Chondrocyte (in vitro differentiated cells): Measurements from ENCODE around the gene RIPOR2. TPM values are rescaled to one million over a fixed set of nuclear protein-coding genes. Genes with fewer than 3 reads are reported as not detected.
"Not testable (repeated sequence)": the region's sequence is repeated elsewhere in the genome, so short reads cannot be mapped to it uniquely, and the experiment has no call there.

ENCODE experiments used
- DNase-seq: peaks from one replicate; pipeline ENCODE4 v3.0.0; 2021; ENCODE audit warnings: mixed read lengths, low spot score
- H3K27ac Mint-ChIP-seq: one replicate; pipeline ENCODE4 v1.8.0; 2021; ENCODE audit warnings: mild to moderate bottlenecking, moderate library complexity, mixed read lengths; ENCODE audit not compliant: unreplicated experiment
- H3K27me3 Mint-ChIP-seq: 2 replicates; pipeline ENCODE4 v1.8.0; 2021; ENCODE audit warnings: low read depth, mixed read lengths
- H3K36me3 Mint-ChIP-seq: 2 replicates; pipeline ENCODE4 v1.8.0; 2021; ENCODE audit warnings: low read depth, mixed read lengths
- H3K4me1 Mint-ChIP-seq: 2 replicates; pipeline ENCODE4 v1.8.0; 2021; ENCODE audit warnings: low read depth, mild to moderate bottlenecking, mixed read lengths
- H3K4me3 Mint-ChIP-seq: one replicate; pipeline ENCODE4 v1.8.0; 2021; ENCODE audit warnings: mild to moderate bottlenecking, moderate library complexity, mixed read lengths; ENCODE audit not compliant: unreplicated experiment
- H3K9me3 Mint-ChIP-seq: 2 replicates; pipeline ENCODE4 v1.8.0; 2021; ENCODE audit warnings: low read depth, mixed read lengths
- CTCF ChIP-seq: fragments of 200-600 bp; sonication (generic); IDR thresholded peaks from 2 replicates; pipeline ENCODE4 v1.5.0; 2021; ENCODE audit warnings: antibody characterized with exemption, mild to moderate bottlenecking, moderate library complexity
- total RNA-seq: library from RNA; stranded (reverse); gene quantifications from 3 replicates; pipeline ENCODE4 v1.2.1, GENCODE V29; 2021

The RIPOR2 gene
- total RNA-seq, 1 donor from 2014 or later = 0.62 TPM

- peaks cover 18% of the 10 kb centered on the region for H3K4me1 Mint-ChIP-seq
- no peak for DNase-seq
- no peak overlapping the region for H3K27ac Mint-ChIP-seq
- H3K9me3 Mint-ChIP-seq = no peaks in the 10 kb centered on the region
- no peaks in the 10 kb centered on the region for H3K27me3 Mint-ChIP-seq
- H3K36me3 Mint-ChIP-seq = no peaks in the 10 kb centered on the region
- H3K4me3 Mint-ChIP-seq = no peak overlapping the region
- TF ChIP-seq CTCF = no peak
These were observed 55.3 kb downstream of the RIPOR2 start for GRCh38 chr6:24880451-24880850.

DNA sequence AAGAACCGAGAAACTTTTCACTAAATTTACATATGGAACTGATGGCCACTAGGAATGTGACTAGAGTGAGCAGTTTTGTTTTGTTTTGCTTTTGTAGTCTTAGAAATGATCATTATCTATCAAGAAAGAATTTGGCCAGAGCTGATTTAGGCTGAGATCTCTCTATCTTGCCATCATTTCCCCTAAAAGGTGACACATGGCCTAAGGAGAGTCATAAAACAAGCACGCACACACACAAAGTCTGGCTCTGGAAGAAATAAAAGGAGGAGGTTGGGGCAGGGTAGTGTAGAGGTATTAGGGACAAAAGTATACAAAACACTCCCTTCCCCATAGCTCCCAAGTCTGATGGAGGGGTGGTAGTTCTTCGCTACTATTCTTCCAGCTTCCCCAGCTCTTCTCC, 56.4 kb downstream of the RIPOR2 start:
- no peak overlapping the region for H3K27ac Mint-ChIP-seq
- no peaks in the 10 kb centered on the region for H3K36me3 Mint-ChIP-seq
- H3K27me3 Mint-ChIP-seq = no peaks in the 10 kb centered on the region
- no peak overlapping the region for H3K4me3 Mint-ChIP-seq
- no peak for DNase-seq
- no peaks in the 10 kb centered on the region for H3K9me3 Mint-ChIP-seq
- peaks cover 18% of the 10 kb centered on the region for H3K4me1 Mint-ChIP-seq
- TF ChIP-seq CTCF = no peak

GRCh38 chr6:24877747-24878146, 58.0 kb downstream of the RIPOR2 start:
- H3K4me3 Mint-ChIP-seq, H3K9me3 Mint-ChIP-seq, H3K27me3 Mint-ChIP-seq, H3K4me1 Mint-ChIP-seq, H3K27ac Mint-ChIP-seq, H3K36me3 Mint-ChIP-seq, DNase-seq: not testable (repeated sequence)

- DNase-seq = no peak
- no peaks in the 10 kb centered on the region for H3K27me3 Mint-ChIP-seq
- H3K27ac Mint-ChIP-seq = no peak overlapping the region
- no peak for TF ChIP-seq CTCF
- no peaks in the 10 kb centered on the region for H3K36me3 Mint-ChIP-seq
- no peaks in the 10 kb centered on the region for H3K9me3 Mint-ChIP-seq
- peaks cover 4% of the 10 kb centered on the region for H3K4me1 Mint-ChIP-seq
- no peak overlapping the region for H3K4me3 Mint-ChIP-seq
These were observed 59.0 kb downstream of the RIPOR2 start for GRCh38 chr6:24876499-24877465.

- TF ChIP-seq CTCF = no peak
- no peak for DNase-seq
- no peaks in the 10 kb centered on the region for H3K36me3 Mint-ChIP-seq
- no peak overlapping the region for H3K27ac Mint-ChIP-seq
- H3K4me1 Mint-ChIP-seq = peaks cover 4% of the 10 kb centered on the region
- H3K27me3 Mint-ChIP-seq = no peaks in the 10 kb centered on the region
- no peak overlapping the region for H3K4me3 Mint-ChIP-seq
- H3K9me3 Mint-ChIP-seq = no peaks in the 10 kb centered on the region
These were observed 60.2 kb downstream of the RIPOR2 start for GRCh38 chr6:24875534-24875901.
